ENCODE measurements around the gene ZNF101.

Gene ZNF101

GRCh38 chr19:19633711-19634515, 34.7 kb upstream of the ZNF101 start:
- no peak overlapping the region for H3K4me3 Mint-ChIP-seq
- peaks cover 15 to 20% of the 10 kb centered on the region in 2 donors for H3K4me1 Mint-ChIP-seq (ENCODE audit: low read depth in 2 of 2)
- H3K36me3 Mint-ChIP-seq (ENCODE audit: insufficient read depth), result peaks cover 81% of the 10 kb centered on the region
- no peak for ATAC-seq (replicated peaks)
- DNase-seq, result no peak
- peak overlapping the region; percentile 12 to 66 for H3K27ac Mint-ChIP-seq
- no peaks in the 10 kb centered on the region for H3K9me3 Mint-ChIP-seq
- H3K27me3 Mint-ChIP-seq, result no peaks in the 10 kb centered on the region

GRCh38 chr19:19634516-19635312, 33.9 kb upstream of the ZNF101 start:
- Mint-ChIP-seq H3K27me3 (no peaks in the 10 kb centered on the region), H3K4me1 (ENCODE audit: low read depth in 2 of 2) (peaks cover 15 to 21% of the 10 kb centered on the region in 2 donors), H3K36me3 (ENCODE audit: insufficient read depth) (peaks cover 82% of the 10 kb centered on the region), H3K27ac (peak overlapping the region; percentile 12 to 66), H3K9me3 (no peaks in the 10 kb centered on the region), H3K4me3 (no peak overlapping the region)
- ATAC-seq (replicated peaks), result no peak
- no peak for DNase-seq

GRCh38 chr19:19635313-19635702, 33.3 kb upstream of the ZNF101 start:
- ATAC-seq (replicated peaks) (no peak), DNase-seq (no peak)
- Mint-ChIP-seq H3K36me3 (ENCODE audit: insufficient read depth) (peaks cover 87% of the 10 kb centered on the region), H3K9me3 (no peaks in the 10 kb centered on the region), H3K4me3 (no peak overlapping the region), H3K4me1 (ENCODE audit: low read depth in 2 of 2) (peaks cover 15 to 22% of the 10 kb centered on the region in 2 donors), H3K27ac (peak overlapping the region in 1 of 2 donors; percentile 79), H3K27me3 (no peaks in the 10 kb centered on the region)

GRCh38 chr19:19636573-19637185, 32.0 kb upstream of the ZNF101 start:
- Mint-ChIP-seq H3K4me3 (no peak overlapping the region), H3K27ac (no peak overlapping the region), H3K36me3 (ENCODE audit: insufficient read depth) (peaks cover 91% of the 10 kb centered on the region), H3K9me3 (no peaks in the 10 kb centered on the region), H3K4me1 (ENCODE audit: low read depth in 2 of 2) (peaks cover 15 to 25% of the 10 kb centered on the region in 2 donors), H3K27me3 (no peaks in the 10 kb centered on the region)
- ATAC-seq (replicated peaks) (no peak), DNase-seq (no peak)

- H3K27ac Mint-ChIP-seq, result no peak overlapping the region
- ATAC-seq (replicated peaks) (no peak), DNase-seq (no peak)
- no peaks in the 10 kb centered on the region for H3K27me3 Mint-ChIP-seq
- H3K36me3 Mint-ChIP-seq (ENCODE audit: insufficient read depth), result peaks cover 91% of the 10 kb centered on the region
- no peak overlapping the region for H3K4me3 Mint-ChIP-seq
- peaks cover 19 to 29% of the 10 kb centered on the region in 2 donors for H3K4me1 Mint-ChIP-seq (ENCODE audit: low read depth in 2 of 2)
- no peaks in the 10 kb centered on the region for H3K9me3 Mint-ChIP-seq
Observed at GRCh38 chr19:19637186-19637522, 31.5 kb upstream of the ZNF101 start.

- no peaks in the 10 kb centered on the region for H3K9me3 Mint-ChIP-seq
- ATAC-seq (replicated peaks), result no peak
Observed at GRCh38 chr19:19637523-19638251, 31.0 kb upstream of the ZNF101 start.

GRCh38 chr19:19642506-19643157, 26.0 kb upstream of the ZNF101 start:
- peaks cover 56% of the 10 kb centered on the region for H3K36me3 Mint-ChIP-seq (ENCODE audit: insufficient read depth)
- H3K4me1 Mint-ChIP-seq (ENCODE audit: low read depth in 2 of 2), result peaks cover 21 to 22% of the 10 kb centered on the region in 2 donors
- H3K27me3 Mint-ChIP-seq, result no peaks in the 10 kb centered on the region
- H3K9me3 Mint-ChIP-seq, result no peaks in the 10 kb centered on the region
- peak overlapping the region; percentile 96 to 97 for H3K27ac Mint-ChIP-seq
- ATAC-seq (replicated peaks), result peak; percentile 61
- peak; percentile 37 to 45 (median 39) for DNase-seq
- H3K4me3 Mint-ChIP-seq, result peak overlapping the region; percentile 98 to 100

More at GRCh38 chr19:19637523-19638251, 31.0 kb upstream of the ZNF101 start:
- no peak for DNase-seq
- peaks cover 91% of the 10 kb centered on the region for H3K36me3 Mint-ChIP-seq (ENCODE audit: insufficient read depth)
- H3K27me3 Mint-ChIP-seq, result no peaks in the 10 kb centered on the region
- peaks cover 22 to 33% of the 10 kb centered on the region in 2 donors for H3K4me1 Mint-ChIP-seq (ENCODE audit: low read depth in 2 of 2)
- no peak overlapping the region for H3K27ac Mint-ChIP-seq
- no peak overlapping the region for H3K4me3 Mint-ChIP-seq

- no peaks in the 10 kb centered on the region for H3K9me3 Mint-ChIP-seq
- H3K4me1 Mint-ChIP-seq (ENCODE audit: low read depth in 2 of 2), result peaks cover 19 to 21% of the 10 kb centered on the region in 2 donors
- DNase-seq (peak; percentile 89), ATAC-seq (replicated peaks) (peak; percentile 89)
- peaks cover 54% of the 10 kb centered on the region for H3K36me3 Mint-ChIP-seq (ENCODE audit: insufficient read depth)
- no peaks in the 10 kb centered on the region for H3K27me3 Mint-ChIP-seq
- H3K27ac Mint-ChIP-seq, result peak within 1 kb of the TSS; percentile 96 to 97
- H3K4me3 Mint-ChIP-seq, result peak within 1 kb of the TSS; percentile 98 to 100
Observed at GRCh38 chr19:19643158-19644053, 25.2 kb upstream of the ZNF101 start, which contains the start of gene GMIP. TSS of gene GMIP (minus strand) at chr19:19643657. CDS start at chr19:19643529, 128 bp downstream.

GRCh38 chr19:19644054-19644388, 24.6 kb upstream of the ZNF101 start:
- ATAC-seq (replicated peaks) (no peak), DNase-seq (no peak)
- H3K4me1 Mint-ChIP-seq (ENCODE audit: low read depth in 2 of 2), result peaks cover 18 to 21% of the 10 kb centered on the region in 2 donors
- H3K36me3 Mint-ChIP-seq (ENCODE audit: insufficient read depth), result peaks cover 50% of the 10 kb centered on the region
- no peaks in the 10 kb centered on the region for H3K9me3 Mint-ChIP-seq
- peak overlapping the region; percentile 96 to 97 for H3K27ac Mint-ChIP-seq
- peak overlapping the region; percentile 98 to 100 for H3K4me3 Mint-ChIP-seq
- H3K27me3 Mint-ChIP-seq, result no peaks in the 10 kb centered on the region

GRCh38 chr19:19645233-19645870, 23.3 kb upstream of the ZNF101 start:
- Mint-ChIP-seq H3K9me3 (no peaks in the 10 kb centered on the region), H3K27ac (peak overlapping the region in 1 of 2 donors; percentile 96)

GRCh38 chr19:19647037-19647835, 21.4 kb upstream of the ZNF101 start:
- peaks cover 13 to 14% of the 10 kb centered on the region in 2 donors for H3K4me1 Mint-ChIP-seq (ENCODE audit: low read depth in 2 of 2)
- H3K4me3 Mint-ChIP-seq, result no peak overlapping the region
- peaks cover 32% of the 10 kb centered on the region for H3K36me3 Mint-ChIP-seq (ENCODE audit: insufficient read depth)
- no peak overlapping the region for H3K27ac Mint-ChIP-seq
- H3K9me3 Mint-ChIP-seq, result no peaks in the 10 kb centered on the region
- H3K27me3 Mint-ChIP-seq, result no peaks in the 10 kb centered on the region
- ATAC-seq (replicated peaks) (no peak), DNase-seq (no peak)

More at GRCh38 chr19:19645233-19645870, 23.3 kb upstream of the ZNF101 start:
- peaks cover 38% of the 10 kb centered on the region for H3K36me3 Mint-ChIP-seq (ENCODE audit: insufficient read depth)
- no peak for ATAC-seq (replicated peaks)
- H3K4me1 Mint-ChIP-seq (ENCODE audit: low read depth in 2 of 2), result peaks cover 18 to 20% of the 10 kb centered on the region in 2 donors
- DNase-seq, result no peak
- H3K27me3 Mint-ChIP-seq, result no peaks in the 10 kb centered on the region
- no peak overlapping the region for H3K4me3 Mint-ChIP-seq

Data from effector memory CD8-positive, alpha-beta T cell (primary cell).